Astrocyte (in vitro differentiated cells and primary cell): ENCODE data around the gene TPPP2.

Experiments used
- CTCF ChIP-seq: IDR thresholded peaks from 2 replicates; pipeline ENCODE4 v1.5.1; 2011; ENCODE audit warnings: low read depth, mild to moderate bottlenecking, inconsistent platforms, low read length, moderate library complexity; ENCODE audit not compliant: insufficient read depth
- EZH2 ChIP-seq: IDR thresholded peaks from 2 replicates; pipeline ENCODE4 v1.6.1; 2012; ENCODE audit warnings: mild to moderate bottlenecking, low read length, inconsistent platforms; ENCODE audit not compliant: insufficient read depth

- TF ChIP-seq EZH2 (no peak), CTCF (no peak)
Measured at GRCh38 chr14:21078287-21078686, 48.3 kb downstream of the TPPP2 start.
